Natural killer cell treated with Interleukin-12 subunit alpha and Interleukin-12 subunit beta and Interleukin-15 and Interleukin-18, amount 100 ng/mL, for 72 hours (primary cell): Measurements from ENCODE around the gene SPATA31D1. TPM values are rescaled to one million over a fixed set of nuclear protein-coding genes. Genes with fewer than 3 reads are reported as not detected.
"Not testable (repeated sequence)": the region's sequence is repeated elsewhere in the genome, so short reads cannot be mapped to it uniquely, and the experiment has no call there.

ENCODE experiments used
- ATAC-seq, 2 donors: fragments of 150-1000 bp; cut with Tn5 transposase in 1 of 2; sonication (Bioruptor Pico), chemical (Tn5 transposase) in 1 of 2; 2 replicates each; pipeline ENCODE4 v1.10.0; 2021
- DNase-seq: peaks from one replicate; pipeline ENCODE4 v3.0.0; 2022; ENCODE audit warnings: low spot score
- H3K27ac Mint-ChIP-seq, 2 donors: 1 replicate in 1 of 2; 2 replicates in 1 of 2; pipeline ENCODE4 v1.8.0; 2022; ENCODE audit warnings: mixed read lengths in 2 of 2, mild to moderate bottlenecking in 1 of 2, moderate library complexity in 1 of 2
- H3K27me3 Mint-ChIP-seq, 2 donors: 1 replicate in 1 of 2; 2 replicates in 1 of 2; pipeline ENCODE4 v1.8.0; 2022; ENCODE audit warnings: mixed read lengths in 2 of 2
- H3K36me3 Mint-ChIP-seq: one replicate; pipeline ENCODE4 v1.8.0; 2022; ENCODE audit warnings: mixed read lengths
- H3K4me1 Mint-ChIP-seq, 2 donors: 1 replicate in 1 of 2; 2 replicates in 1 of 2; pipeline ENCODE4 v1.8.0; 2022; ENCODE audit warnings: low read depth in 2 of 2, mixed read lengths in 2 of 2, mild to moderate bottlenecking in 1 of 2
- H3K4me3 Mint-ChIP-seq: one replicate; pipeline ENCODE4 v1.8.0; 2022; ENCODE audit warnings: mixed read lengths
- H3K9me3 Mint-ChIP-seq: 2 replicates; pipeline ENCODE4 v1.8.0; 2022; ENCODE audit warnings: mixed read lengths
- total RNA-seq, 2 donors: library from RNA; stranded (reverse); gene quantifications; one replicate each; pipeline ENCODE4 v1.2.3, GENCODE V29; 2022

The SPATA31D1 gene
- not detected for total RNA-seq

DNA sequence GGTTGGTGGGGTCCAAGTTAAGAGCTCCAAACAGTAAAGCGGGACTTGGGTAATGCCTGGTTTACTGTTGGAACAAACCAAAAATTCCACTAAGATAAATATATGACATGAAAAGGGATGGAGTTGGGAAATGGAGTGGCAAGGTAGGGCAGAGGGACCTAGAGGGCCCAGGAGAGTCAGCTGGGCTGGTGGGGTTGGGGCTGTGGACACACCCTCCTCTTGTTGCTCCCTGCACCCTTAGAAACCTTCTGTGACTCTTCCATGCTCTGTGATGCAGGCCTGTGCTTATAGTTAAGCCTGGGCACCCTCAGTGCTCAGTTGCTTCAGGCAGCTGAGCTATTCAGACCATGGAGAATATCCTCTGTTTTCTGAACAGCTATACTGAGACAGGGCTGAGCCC is at the start of gene SPATA31D1:
TSS of gene SPATA31D1 (plus strand) at position 301 of the 400 bp plus-strand sequence. CDS start at position 348, 47 bp downstream.
- not testable (repeated sequence) for H3K36me3 Mint-ChIP-seq, H3K9me3 Mint-ChIP-seq, H3K27me3 Mint-ChIP-seq, H3K4me1 Mint-ChIP-seq, H3K4me3 Mint-ChIP-seq, H3K27ac Mint-ChIP-seq, DNase-seq
- peak in 1 of 2 donors; percentile 37 for ATAC-seq

GRCh38 chr9:81943393-81943792 is 45.2 kb upstream of the SPATA31D1 start, which contains the start of gene SPATA31D3:
Gene SPATA31D3, plus strand, starts transcription at chr9:81943500. Its CDS starts 86 bp downstream, at chr9:81943586.
- not testable (repeated sequence) for H3K27me3 Mint-ChIP-seq, H3K27ac Mint-ChIP-seq, H3K36me3 Mint-ChIP-seq, DNase-seq, H3K4me3 Mint-ChIP-seq, H3K4me1 Mint-ChIP-seq, H3K9me3 Mint-ChIP-seq
- ATAC-seq = peak in 1 of 2 donors; percentile 48

- not testable (repeated sequence) for DNase-seq, H3K9me3 Mint-ChIP-seq, H3K4me1 Mint-ChIP-seq, H3K27ac Mint-ChIP-seq, H3K4me3 Mint-ChIP-seq, H3K27me3 Mint-ChIP-seq, ATAC-seq, H3K36me3 Mint-ChIP-seq
Measured at GRCh38 chr9:81948650-81949049, 39.9 kb upstream of the SPATA31D1 start.

DNA sequence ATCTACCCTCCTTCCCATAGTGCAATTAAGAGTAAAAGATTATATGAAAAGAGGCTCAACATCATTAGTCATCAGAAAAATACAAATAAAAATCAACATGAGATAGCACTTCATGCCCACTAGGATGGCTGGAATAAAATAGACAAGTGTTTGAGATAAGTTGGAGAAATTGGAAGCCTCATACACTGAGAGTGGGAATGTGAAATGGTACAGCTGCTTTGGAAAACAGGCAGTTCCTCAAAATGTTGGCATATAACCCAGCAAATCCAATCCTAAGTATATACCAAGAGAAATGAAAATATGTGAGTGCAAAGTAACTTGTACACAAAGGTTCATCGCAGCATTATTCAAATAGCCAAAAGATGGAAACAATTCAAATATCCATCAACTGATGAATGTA is 35.5 kb upstream of the SPATA31D1 start:
- H3K4me3 Mint-ChIP-seq = no peak overlapping the region
- H3K27ac Mint-ChIP-seq = no peak overlapping the region
- H3K4me1 Mint-ChIP-seq = no peaks in the 10 kb centered on the region
- H3K36me3 Mint-ChIP-seq = peaks cover 18% of the 10 kb centered on the region
- peaks cover 2 to 5% of the 10 kb centered on the region in 2 donors for H3K27me3 Mint-ChIP-seq
- DNase-seq (no peak), ATAC-seq (no peak)
- H3K9me3 Mint-ChIP-seq = peaks cover 19% of the 10 kb centered on the region

- H3K27me3 Mint-ChIP-seq = peaks cover 4 to 5% of the 10 kb centered on the region in 2 donors
- no peak overlapping the region for H3K27ac Mint-ChIP-seq
- H3K4me3 Mint-ChIP-seq = no peak overlapping the region
- ATAC-seq = no peak
- H3K4me1 Mint-ChIP-seq = no peaks in the 10 kb centered on the region
- H3K9me3 Mint-ChIP-seq = peaks cover 19% of the 10 kb centered on the region
- no peak for DNase-seq
- peaks cover 18% of the 10 kb centered on the region for H3K36me3 Mint-ChIP-seq
Measured at GRCh38 chr9:81955625-81956024, 32.9 kb upstream of the SPATA31D1 start.

- H3K36me3 Mint-ChIP-seq = no peaks in the 10 kb centered on the region
- no peak for DNase-seq
- peaks cover 2% of the 10 kb centered on the region for H3K9me3 Mint-ChIP-seq
Measured at GRCh38 chr9:81964218-81965171, 24.1 kb upstream of the SPATA31D1 start.

DNA sequence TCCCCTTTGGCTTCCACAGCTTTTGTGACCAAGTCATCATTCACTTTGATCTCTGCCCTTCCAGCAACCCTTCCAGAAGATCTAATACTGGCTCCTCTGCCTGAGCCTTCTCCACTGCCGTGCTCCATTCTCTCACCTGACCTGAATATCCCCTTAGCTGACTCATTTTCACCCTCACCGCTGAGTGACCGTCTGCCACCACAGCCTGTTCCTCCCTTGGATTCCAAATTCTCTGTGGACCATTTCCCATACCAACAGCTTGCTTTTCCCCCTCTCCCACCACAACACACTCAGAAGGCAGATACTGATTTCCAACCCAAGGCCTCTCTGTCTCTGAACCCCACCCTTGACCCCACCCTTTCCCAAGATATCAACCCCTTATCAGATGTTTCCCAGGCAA is 20.5 kb upstream of the SPATA31D1 start:
- Mint-ChIP-seq H3K4me1 (no peaks in the 10 kb centered on the region), H3K27me3 (peaks cover 0 to 7% of the 10 kb centered on the region in 2 donors), H3K9me3 (peaks cover 7% of the 10 kb centered on the region), H3K36me3 (no peaks in the 10 kb centered on the region), H3K4me3 (no peak overlapping the region), H3K27ac (no peak overlapping the region)
- ATAC-seq = no peak
- no peak for DNase-seq

More at GRCh38 chr9:81964218-81965171, 24.1 kb upstream of the SPATA31D1 start:
- peak in 1 of 2 donors; percentile 15 for ATAC-seq
- Mint-ChIP-seq H3K27ac (no peak overlapping the region), H3K4me1 (no peaks in the 10 kb centered on the region), H3K27me3 (peaks cover 0 to 3% of the 10 kb centered on the region in 2 donors), H3K4me3 (no peak overlapping the region)

- Mint-ChIP-seq H3K27me3 (peaks cover 0 to 4% of the 10 kb centered on the region in 2 donors), H3K36me3 (no peaks in the 10 kb centered on the region), H3K4me3 (no peak overlapping the region), H3K27ac (no peak overlapping the region), H3K4me1 (no peaks in the 10 kb centered on the region), H3K9me3 (peaks cover 7% of the 10 kb centered on the region)
- ATAC-seq = no peak
- DNase-seq = no peak
Measured at GRCh38 chr9:81969971-81970370, 18.6 kb upstream of the SPATA31D1 start.

- DNase-seq (no peak), ATAC-seq (no peak)
- H3K36me3 Mint-ChIP-seq = no peaks in the 10 kb centered on the region
- no peak overlapping the region for H3K4me3 Mint-ChIP-seq
- H3K27ac Mint-ChIP-seq = no peak overlapping the region
- H3K9me3 Mint-ChIP-seq = peaks cover 7% of the 10 kb centered on the region
- peaks cover 0 to 4% of the 10 kb centered on the region in 2 donors for H3K27me3 Mint-ChIP-seq
- H3K4me1 Mint-ChIP-seq = no peaks in the 10 kb centered on the region
Measured at GRCh38 chr9:81971727-81972126, 16.8 kb upstream of the SPATA31D1 start.

- ATAC-seq = no peak
- no peaks in the 10 kb centered on the region for H3K4me1 Mint-ChIP-seq
Measured at GRCh38 chr9:81974764-81975163, 13.8 kb upstream of the SPATA31D1 start.

DNA sequence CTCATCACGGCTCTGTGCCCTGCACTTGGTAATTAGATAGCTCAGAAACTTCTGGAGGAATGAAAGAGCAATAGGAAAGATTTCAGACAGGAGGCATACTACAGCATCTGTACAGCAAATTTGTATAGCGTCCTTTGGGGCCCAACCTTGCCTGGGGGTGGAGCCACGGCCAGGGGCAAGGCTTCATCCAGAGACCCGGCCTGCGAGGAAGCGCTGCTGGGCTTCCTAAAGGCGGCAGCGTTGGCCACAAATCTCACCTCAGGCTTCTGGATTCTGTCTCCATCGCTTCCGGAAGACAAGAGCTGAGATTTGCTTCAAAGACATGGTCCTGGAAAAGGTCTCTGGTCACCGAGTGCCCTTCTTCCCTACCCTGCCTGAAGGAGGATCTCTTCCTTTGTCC is 12.2 kb upstream of the SPATA31D1 start:
- Mint-ChIP-seq H3K4me1 (no peaks in the 10 kb centered on the region), H3K9me3 (no peaks in the 10 kb centered on the region), H3K36me3 (no peaks in the 10 kb centered on the region), H3K4me3 (no peak overlapping the region), H3K27ac (no peak overlapping the region), H3K27me3 (peaks cover 0 to 8% of the 10 kb centered on the region in 2 donors)
- ATAC-seq (no peak), DNase-seq (no peak)

More at GRCh38 chr9:81974764-81975163, 13.8 kb upstream of the SPATA31D1 start:
- no peak for DNase-seq
- no peak overlapping the region for H3K4me3 Mint-ChIP-seq
- H3K36me3 Mint-ChIP-seq = no peaks in the 10 kb centered on the region
- H3K27ac Mint-ChIP-seq = no peak overlapping the region
- peaks cover 0 to 4% of the 10 kb centered on the region in 2 donors for H3K27me3 Mint-ChIP-seq
- H3K9me3 Mint-ChIP-seq = peaks cover 5% of the 10 kb centered on the region

GRCh38 chr9:81979196-81979595 is 9.4 kb upstream of the SPATA31D1 start:
- DNase-seq = no peak
- H3K9me3 Mint-ChIP-seq = no peaks in the 10 kb centered on the region
- H3K4me3 Mint-ChIP-seq = no peak overlapping the region
- no peaks in the 10 kb centered on the region for H3K4me1 Mint-ChIP-seq
- no peaks in the 10 kb centered on the region for H3K36me3 Mint-ChIP-seq
- ATAC-seq = no peak
- H3K27ac Mint-ChIP-seq = no peak overlapping the region
- H3K27me3 Mint-ChIP-seq = peaks cover 0 to 8% of the 10 kb centered on the region in 2 donors

DNA sequence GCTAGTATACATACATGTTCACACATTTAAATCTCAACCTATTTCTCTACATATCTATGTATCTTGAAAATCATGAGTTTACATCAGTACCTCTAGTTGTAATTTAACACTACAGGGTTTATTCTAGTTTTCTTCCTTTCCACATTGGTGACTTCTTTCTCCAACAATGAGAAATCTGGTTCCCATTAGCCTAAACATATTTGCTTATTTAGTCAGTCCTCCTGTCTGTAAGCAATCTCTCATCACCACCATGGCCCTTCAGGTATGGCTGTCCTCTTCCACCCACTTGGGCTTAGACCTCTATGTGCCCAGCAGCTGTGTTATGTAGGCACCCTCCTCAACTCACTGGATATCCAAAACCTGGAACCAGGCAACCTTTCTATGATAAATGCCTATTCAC is 8.0 kb upstream of the SPATA31D1 start:
- Mint-ChIP-seq H3K36me3 (no peaks in the 10 kb centered on the region), H3K27ac (no peak overlapping the region), H3K4me3 (no peak overlapping the region), H3K27me3 (peaks cover 0 to 8% of the 10 kb centered on the region in 2 donors), H3K4me1 (no peaks in the 10 kb centered on the region), H3K9me3 (no peaks in the 10 kb centered on the region)
- no peak for ATAC-seq
- DNase-seq = no peak

- Mint-ChIP-seq H3K9me3 (no peaks in the 10 kb centered on the region), H3K4me1 (no peaks in the 10 kb centered on the region), H3K4me3 (no peak overlapping the region), H3K27me3 (peaks cover 0 to 8% of the 10 kb centered on the region in 2 donors), H3K27ac (no peak overlapping the region), H3K36me3 (no peaks in the 10 kb centered on the region)
- DNase-seq (no peak), ATAC-seq (no peak)
Measured at GRCh38 chr9:81981883-81982282, 6.7 kb upstream of the SPATA31D1 start.
